ENCODE measurements around the gene AP1B1. TPM values are rescaled to one million over a fixed set of nuclear protein-coding genes. Genes with fewer than 3 reads are reported as not detected.
"Not testable (repeated sequence)": the region's sequence is repeated elsewhere in the genome, so short reads cannot be mapped to it uniquely, and the experiment has no call there.

The AP1B1 gene
- total RNA-seq, 1 donor, result 37.3 TPM

DNA sequence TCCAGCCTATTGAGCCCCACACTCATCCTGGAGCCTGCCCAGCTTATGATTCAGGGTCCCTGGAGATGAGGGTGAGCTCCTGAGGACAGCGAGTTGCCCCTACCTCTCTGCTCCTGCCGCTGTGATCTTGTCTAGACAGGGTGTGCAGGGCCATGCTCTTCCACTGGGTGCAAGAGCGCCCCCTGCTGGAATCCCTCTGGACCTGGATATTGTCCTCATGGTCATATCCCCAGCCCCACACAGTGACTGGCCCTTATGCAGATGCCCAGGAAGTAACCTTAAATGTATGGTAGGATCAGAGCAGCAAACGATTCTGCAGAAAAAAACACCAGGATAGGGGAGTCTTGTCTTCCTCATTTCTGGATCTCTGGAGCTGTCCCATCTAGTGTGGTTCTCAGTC is 24.4 kb upstream of the AP1B1 start:
- H3K4me3 ChIP-seq (ENCODE audit: insufficient read depth, low read length); H3K27ac ChIP-seq (ENCODE audit: low read depth, low read length); H3K9me3 ChIP-seq (ENCODE audit: low read depth, low read length); H3K79me2 ChIP-seq (ENCODE audit: insufficient read depth, low read length); H3K27me3 ChIP-seq (ENCODE audit: insufficient read depth, low read length); H3K4me1 ChIP-seq (ENCODE audit: insufficient read depth, low read length); H3K4me2 ChIP-seq (ENCODE audit: insufficient read depth, low read length); DNase-seq (ENCODE audit: insufficient read length, low spot score, missing footprints); H4K20me1 ChIP-seq (ENCODE audit: insufficient read depth, low read length); H3K36me3 ChIP-seq (ENCODE audit: insufficient read depth, low read length); H2AFZ ChIP-seq (ENCODE audit: low read length): not testable (repeated sequence)
- TF ChIP-seq, protein P1, sequence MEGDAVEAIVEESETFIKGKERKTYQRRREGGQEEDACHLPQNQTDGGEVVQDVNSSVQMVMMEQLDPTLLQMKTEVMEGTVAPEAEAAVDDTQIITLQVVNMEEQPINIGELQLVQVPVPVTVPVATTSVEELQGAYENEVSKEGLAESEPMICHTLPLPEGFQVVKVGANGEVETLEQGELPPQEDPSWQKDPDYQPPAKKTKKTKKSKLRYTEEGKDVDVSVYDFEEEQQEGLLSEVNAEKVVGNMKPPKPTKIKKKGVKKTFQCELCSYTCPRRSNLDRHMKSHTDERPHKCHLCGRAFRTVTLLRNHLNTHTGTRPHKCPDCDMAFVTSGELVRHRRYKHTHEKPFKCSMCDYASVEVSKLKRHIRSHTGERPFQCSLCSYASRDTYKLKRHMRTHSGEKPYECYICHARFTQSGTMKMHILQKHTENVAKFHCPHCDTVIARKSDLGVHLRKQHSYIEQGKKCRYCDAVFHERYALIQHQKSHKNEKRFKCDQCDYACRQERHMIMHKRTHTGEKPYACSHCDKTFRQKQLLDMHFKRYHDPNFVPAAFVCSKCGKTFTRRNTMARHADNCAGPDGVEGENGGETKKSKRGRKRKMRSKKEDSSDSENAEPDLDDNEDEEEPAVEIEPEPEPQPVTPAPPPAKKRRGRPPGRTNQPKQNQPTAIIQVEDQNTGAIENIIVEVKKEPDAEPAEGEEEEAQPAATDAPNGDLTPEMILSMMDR (IDR thresholded peaks at IDR 0.05; ENCODE audit: extremely low read depth, low read depth, low read length), result peak; percentile 50

DNA sequence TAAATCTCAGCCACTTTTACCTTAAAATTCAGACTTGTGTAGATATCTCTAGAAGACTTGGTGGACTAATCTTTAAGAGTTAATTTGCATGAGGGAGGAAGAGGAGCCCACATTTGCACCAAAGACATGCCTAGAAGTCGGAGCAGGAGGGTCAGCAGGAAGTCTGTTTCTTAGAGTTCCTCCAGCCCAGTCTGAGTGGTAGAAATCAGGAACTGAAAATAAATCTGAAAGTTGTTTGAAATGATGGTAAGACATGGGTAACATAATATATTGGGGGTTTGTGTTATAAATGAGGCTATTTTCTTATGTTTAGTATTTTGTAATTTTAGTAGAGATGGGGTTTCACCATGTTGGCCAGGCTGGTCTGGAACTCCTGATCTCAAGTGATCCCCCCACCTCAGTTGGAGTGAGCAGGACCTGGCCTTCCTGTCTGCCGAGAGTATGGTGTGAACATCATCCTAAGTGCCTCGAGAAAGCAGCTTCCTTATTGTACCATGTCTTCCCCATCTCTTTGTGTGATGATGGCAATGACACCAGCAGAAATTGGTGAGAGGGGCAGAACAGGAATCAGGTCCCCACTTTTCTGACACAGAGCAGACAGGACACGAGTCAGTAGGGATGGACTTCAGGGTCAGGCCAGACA is 23.3 kb upstream of the AP1B1 start:
- H3K27me3 ChIP-seq (ENCODE audit: insufficient read depth, low read length); H3K36me3 ChIP-seq (ENCODE audit: insufficient read depth, low read length); H3K4me3 ChIP-seq (ENCODE audit: insufficient read depth, low read length); H2AFZ ChIP-seq (ENCODE audit: low read length); H4K20me1 ChIP-seq (ENCODE audit: insufficient read depth, low read length); H3K9me3 ChIP-seq (ENCODE audit: low read depth, low read length); H3K27ac ChIP-seq (ENCODE audit: low read depth, low read length); H3K79me2 ChIP-seq (ENCODE audit: insufficient read depth, low read length); H3K4me2 ChIP-seq (ENCODE audit: insufficient read depth, low read length); H3K4me1 ChIP-seq (ENCODE audit: insufficient read depth, low read length); DNase-seq (ENCODE audit: insufficient read length, low spot score, missing footprints): not testable (repeated sequence)

DNA sequence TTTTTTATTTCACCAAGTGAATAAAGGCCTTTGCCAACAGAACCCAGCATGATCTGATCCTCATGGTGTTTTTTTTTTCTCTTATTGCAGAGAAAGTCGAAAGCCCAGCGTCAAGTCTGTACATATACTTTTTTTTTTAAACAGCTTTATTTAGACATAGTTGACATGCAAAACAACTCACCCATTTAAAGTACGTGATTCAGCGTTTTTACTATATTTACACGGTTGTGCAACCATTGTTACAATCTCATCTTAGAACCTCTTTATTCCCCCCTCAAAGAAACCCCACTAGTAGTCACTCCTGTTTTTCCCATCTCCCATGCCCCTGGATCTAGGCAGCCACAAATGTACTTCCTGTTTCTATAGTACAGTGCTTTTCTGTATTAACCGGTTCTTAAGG is 20.6 kb upstream of the AP1B1 start:
- H3K9me3 ChIP-seq (ENCODE audit: low read depth, low read length), result no peaks in the 10 kb centered on the region
- no peak overlapping the region for H3K4me2 ChIP-seq (ENCODE audit: insufficient read depth, low read length)
- no peak for DNase-seq (ENCODE audit: insufficient read length, low spot score, missing footprints)
- TF ChIP-seq, protein P1 (IDR thresholded peaks at IDR 0.05; ENCODE audit: extremely low read depth, low read depth, low read length), result no peak
- H2AFZ ChIP-seq (ENCODE audit: low read length), result no peak overlapping the region
- no peak overlapping the region for H3K4me3 ChIP-seq (ENCODE audit: insufficient read depth, low read length)
- peaks cover 3% of the 10 kb centered on the region for H3K27me3 ChIP-seq (ENCODE audit: insufficient read depth, low read length)
- no peaks in the 10 kb centered on the region for H3K36me3 ChIP-seq (ENCODE audit: insufficient read depth, low read length)
- no peaks in the 10 kb centered on the region for H4K20me1 ChIP-seq (ENCODE audit: insufficient read depth, low read length)
- no peaks in the 10 kb centered on the region for H3K4me1 ChIP-seq (ENCODE audit: insufficient read depth, low read length)
- no peak overlapping the region for H3K27ac ChIP-seq (ENCODE audit: low read depth, low read length)
- no peaks in the 10 kb centered on the region for H3K79me2 ChIP-seq (ENCODE audit: insufficient read depth, low read length)

DNA sequence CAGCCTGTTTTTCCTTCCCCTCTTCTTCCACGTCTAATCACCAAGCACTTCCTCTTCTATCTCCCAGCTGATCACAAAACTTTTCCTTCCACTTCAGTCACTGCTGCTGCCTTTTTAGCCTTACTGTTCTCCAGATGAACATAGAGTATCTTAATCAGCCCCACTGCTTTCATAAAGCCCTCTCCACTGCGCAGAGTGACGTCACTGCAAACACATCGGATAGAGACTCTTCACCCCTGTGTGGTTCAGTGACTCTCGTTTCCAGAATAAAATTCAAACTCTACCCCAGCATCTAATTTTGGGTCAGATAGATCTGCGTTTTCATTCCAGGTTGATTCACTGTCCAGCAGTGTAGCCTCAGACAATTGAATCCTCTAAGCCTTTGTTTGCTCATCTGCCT is 13.2 kb upstream of the AP1B1 start:
- H3K9me3 ChIP-seq (ENCODE audit: low read depth, low read length); H3K36me3 ChIP-seq (ENCODE audit: insufficient read depth, low read length); DNase-seq (ENCODE audit: insufficient read length, low spot score, missing footprints); H3K27ac ChIP-seq (ENCODE audit: low read depth, low read length); H3K4me2 ChIP-seq (ENCODE audit: insufficient read depth, low read length); H3K4me1 ChIP-seq (ENCODE audit: insufficient read depth, low read length); H3K79me2 ChIP-seq (ENCODE audit: insufficient read depth, low read length); H2AFZ ChIP-seq (ENCODE audit: low read length); H4K20me1 ChIP-seq (ENCODE audit: insufficient read depth, low read length); H3K4me3 ChIP-seq (ENCODE audit: insufficient read depth, low read length): not testable (repeated sequence)
- peaks cover 24% of the 10 kb centered on the region for H3K27me3 ChIP-seq (ENCODE audit: insufficient read depth, low read length)

DNA sequence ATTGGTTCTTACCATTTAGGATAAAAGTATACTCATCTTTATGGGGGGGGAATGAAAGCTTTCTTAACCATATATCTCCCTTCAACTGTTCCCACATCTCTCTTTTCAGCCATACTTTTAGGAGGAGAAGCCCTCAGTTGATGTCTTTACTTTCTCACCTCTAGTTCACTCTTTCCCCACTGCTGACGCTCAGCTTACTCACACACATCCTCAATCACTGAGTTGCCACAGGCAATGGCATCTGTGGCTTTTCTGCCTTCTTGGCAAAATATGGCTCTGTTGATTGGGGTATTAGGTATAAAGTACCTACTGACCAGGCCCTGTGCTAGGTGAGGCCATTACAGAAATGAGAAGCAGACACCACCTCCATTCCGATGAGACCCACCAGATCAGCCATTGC is 12.2 kb upstream of the AP1B1 start:
- H3K4me3 ChIP-seq (ENCODE audit: insufficient read depth, low read length), result no peak overlapping the region
- TF ChIP-seq, protein P1 (IDR thresholded peaks at IDR 0.05; ENCODE audit: extremely low read depth, low read depth, low read length), result no peak
- DNase-seq (ENCODE audit: insufficient read length, low spot score, missing footprints), result no peak
- peaks cover 24% of the 10 kb centered on the region for H3K27me3 ChIP-seq (ENCODE audit: insufficient read depth, low read length)
- H3K79me2 ChIP-seq (ENCODE audit: insufficient read depth, low read length), result no peaks in the 10 kb centered on the region
- no peak overlapping the region for H3K27ac ChIP-seq (ENCODE audit: low read depth, low read length)
- no peak overlapping the region for H3K4me2 ChIP-seq (ENCODE audit: insufficient read depth, low read length)
- no peaks in the 10 kb centered on the region for H3K4me1 ChIP-seq (ENCODE audit: insufficient read depth, low read length)
- H2AFZ ChIP-seq (ENCODE audit: low read length), result no peak overlapping the region
- no peaks in the 10 kb centered on the region for H3K36me3 ChIP-seq (ENCODE audit: insufficient read depth, low read length)
- H3K9me3 ChIP-seq (ENCODE audit: low read depth, low read length), result no peaks in the 10 kb centered on the region
- H4K20me1 ChIP-seq (ENCODE audit: insufficient read depth, low read length), result no peaks in the 10 kb centered on the region

All from osteoblast (primary cell).